ENCODE results near the gene GRIN2C. TPM values are rescaled to one million over a fixed set of nuclear protein-coding genes. Genes with fewer than 3 reads are reported as not detected.

Gene GRIN2C
- total RNA-seq, 2 donors from 2014 or later: 27.6 to 34.4 TPM

- H3K4me3 ChIP-seq: no peak overlapping the region
- H3K4me1 ChIP-seq: no peaks in the 10 kb centered on the region
- H3K9me3 ChIP-seq: no peaks in the 10 kb centered on the region
- H3K36me3 ChIP-seq: no peaks in the 10 kb centered on the region
- TF ChIP-seq, protein P1, sequence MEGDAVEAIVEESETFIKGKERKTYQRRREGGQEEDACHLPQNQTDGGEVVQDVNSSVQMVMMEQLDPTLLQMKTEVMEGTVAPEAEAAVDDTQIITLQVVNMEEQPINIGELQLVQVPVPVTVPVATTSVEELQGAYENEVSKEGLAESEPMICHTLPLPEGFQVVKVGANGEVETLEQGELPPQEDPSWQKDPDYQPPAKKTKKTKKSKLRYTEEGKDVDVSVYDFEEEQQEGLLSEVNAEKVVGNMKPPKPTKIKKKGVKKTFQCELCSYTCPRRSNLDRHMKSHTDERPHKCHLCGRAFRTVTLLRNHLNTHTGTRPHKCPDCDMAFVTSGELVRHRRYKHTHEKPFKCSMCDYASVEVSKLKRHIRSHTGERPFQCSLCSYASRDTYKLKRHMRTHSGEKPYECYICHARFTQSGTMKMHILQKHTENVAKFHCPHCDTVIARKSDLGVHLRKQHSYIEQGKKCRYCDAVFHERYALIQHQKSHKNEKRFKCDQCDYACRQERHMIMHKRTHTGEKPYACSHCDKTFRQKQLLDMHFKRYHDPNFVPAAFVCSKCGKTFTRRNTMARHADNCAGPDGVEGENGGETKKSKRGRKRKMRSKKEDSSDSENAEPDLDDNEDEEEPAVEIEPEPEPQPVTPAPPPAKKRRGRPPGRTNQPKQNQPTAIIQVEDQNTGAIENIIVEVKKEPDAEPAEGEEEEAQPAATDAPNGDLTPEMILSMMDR (IDR thresholded peaks at IDR 0.05): no peak
- H3K27ac ChIP-seq: no peak overlapping the region
- DNase-seq (ENCODE audit: low spot score): no peak
- no peaks in the 10 kb centered on the region for H3K27me3 ChIP-seq
Observed at GRCh38 chr17:74903034-74903433, 43.3 kb upstream of the GRIN2C start.

GRCh38 chr17:74901353-74902135 lies 41.9 kb upstream of the GRIN2C start:
- DNase-seq (ENCODE audit: low spot score): no peak
- Histone ChIP-seq H3K4me1 (no peaks in the 10 kb centered on the region), H3K9me3 (no peaks in the 10 kb centered on the region), H3K36me3 (no peaks in the 10 kb centered on the region), H3K4me3 (no peak overlapping the region), H3K27ac (no peak overlapping the region), H3K27me3 (no peaks in the 10 kb centered on the region)
- TF ChIP-seq, protein P1 (IDR thresholded peaks at IDR 0.05): no peak

GRCh38 chr17:74900208-74900607 lies 40.5 kb upstream of the GRIN2C start:
- TF ChIP-seq, protein P1 (IDR thresholded peaks at IDR 0.05): no peak
- H3K36me3 ChIP-seq: no peaks in the 10 kb centered on the region
- H3K4me3 ChIP-seq: no peak overlapping the region
- no peaks in the 10 kb centered on the region for H3K27me3 ChIP-seq
- no peaks in the 10 kb centered on the region for H3K4me1 ChIP-seq
- no peak for DNase-seq (ENCODE audit: low spot score)
- no peaks in the 10 kb centered on the region for H3K9me3 ChIP-seq
- no peak overlapping the region for H3K27ac ChIP-seq

GRCh38 chr17:74898376-74898946 lies 38.8 kb upstream of the GRIN2C start:
- TF ChIP-seq, protein P1 (IDR thresholded peaks at IDR 0.05): no peak
- H3K4me1 ChIP-seq: peaks cover 0 to 6% of the 10 kb centered on the region in 2 donors
- no peaks in the 10 kb centered on the region for H3K9me3 ChIP-seq
- no peak overlapping the region for H3K27ac ChIP-seq
- no peaks in the 10 kb centered on the region for H3K36me3 ChIP-seq
- no peak overlapping the region for H3K4me3 ChIP-seq
- DNase-seq (ENCODE audit: low spot score): no peak
- peaks cover 0 to 8% of the 10 kb centered on the region in 2 donors for H3K27me3 ChIP-seq

GRCh38 chr17:74893936-74894671 lies 34.4 kb upstream of the GRIN2C start:
- TF ChIP-seq, protein P1 (IDR thresholded peaks at IDR 0.05): no peak
- Histone ChIP-seq H3K27me3 (peaks cover 0 to 20% of the 10 kb centered on the region in 2 donors), H3K9me3 (no peaks in the 10 kb centered on the region), H3K4me1 (peaks cover 0 to 12% of the 10 kb centered on the region in 2 donors), H3K27ac (no peak overlapping the region), H3K36me3 (no peaks in the 10 kb centered on the region), H3K4me3 (peak overlapping the region in 1 of 2 donors; percentile 43)
- DNase-seq (ENCODE audit: low spot score): no peak

Data from right atrium auricular region (tissue), 2 donors.